NCI-H748 (cell line): ENCODE measurements around the gene FAM83G.

Experiments
- DNase-seq: peaks from one replicate; lab custom pipeline; 2025; ENCODE audit not compliant: unreplicated experiment; lab: John Stamatoyannopoulos, UW

The FAM83G gene

GRCh38 chr17:18991531-18992315 lies 12.8 kb downstream of the FAM83G start:
- DNase-seq, result no peak

GRCh38 chr17:18990331-18990730 lies 14.2 kb downstream of the FAM83G start:
- DNase-seq, result no peak

- DNase-seq, result no peak
These were observed 15.9 kb downstream of the FAM83G start for GRCh38 chr17:18988546-18989173.

GRCh38 chr17:18987862-18988545 lies 16.6 kb downstream of the FAM83G start:
- no peak for DNase-seq

- DNase-seq, result no peak
These were observed 17.3 kb downstream of the FAM83G start for GRCh38 chr17:18987230-18987610.

GRCh38 chr17:18986541-18987229 lies 17.9 kb downstream of the FAM83G start:
- no peak for DNase-seq

- no peak for DNase-seq
These were observed 19.1 kb downstream of the FAM83G start for GRCh38 chr17:18985475-18985874.

- no peak for DNase-seq
These were observed 20.1 kb downstream of the FAM83G start for GRCh38 chr17:18984273-18985114.

GRCh38 chr17:18981642-18982424 lies 22.7 kb downstream of the FAM83G start:
- peak; percentile 42 for DNase-seq

GRCh38 chr17:18981335-18981641 lies 23.3 kb downstream of the FAM83G start:
- no peak for DNase-seq

- DNase-seq, result no peak
These were observed 23.8 kb downstream of the FAM83G start for GRCh38 chr17:18980682-18981334.

GRCh38 chr17:18978655-18979054 lies 25.9 kb downstream of the FAM83G start:
- no peak for DNase-seq

GRCh38 chr17:18978050-18978449 lies 26.5 kb downstream of the FAM83G start:
- DNase-seq, result no peak

GRCh38 chr17:18977646-18978045 lies 26.9 kb downstream of the FAM83G start:
- DNase-seq, result no peak

- DNase-seq, result no peak
These were observed 27.5 kb downstream of the FAM83G start for GRCh38 chr17:18977021-18977420.

GRCh38 chr17:18976201-18976600 lies 28.4 kb downstream of the FAM83G start:
- DNase-seq, result no peak

- DNase-seq, result no peak
These were observed 29.0 kb downstream of the FAM83G start for GRCh38 chr17:18975597-18975996.

- no peak for DNase-seq
These were observed 30.0 kb downstream of the FAM83G start for GRCh38 chr17:18974407-18975149.

- no peak for DNase-seq
These were observed 32.8 kb downstream of the FAM83G start for GRCh38 chr17:18971801-18972200.
